GM19099 (cell line): Measurements from ENCODE around the gene ALAS1.

ENCODE experiments used
- POLR2A ChIP-seq: IDR thresholded peaks from 3 replicates; pipeline ENCODE4 v1.6.1; 2011; ENCODE audit warnings: low read depth; ENCODE audit not compliant: insufficient read length; ENCODE audit errors: extremely low read depth

The ALAS1 gene

GRCh38 chr3:52205727-52206372 lies 7.9 kb downstream of the ALAS1 start:
- no peak for TF ChIP-seq POLR2A

GRCh38 chr3:52208556-52208955 lies 10.6 kb downstream of the ALAS1 start:
- TF ChIP-seq POLR2A = no peak

- TF ChIP-seq POLR2A = no peak
These were observed 12.1 kb downstream of the ALAS1 start for GRCh38 chr3:52210037-52210436.

GRCh38 chr3:52210550-52211046 lies 12.6 kb downstream of the ALAS1 start:
- TF ChIP-seq POLR2A = no peak

GRCh38 chr3:52211268-52211891 lies 13.4 kb downstream of the ALAS1 start:
- TF ChIP-seq POLR2A = no peak

- no peak for TF ChIP-seq POLR2A
These were observed 15.0 kb downstream of the ALAS1 start for GRCh38 chr3:52213005-52213404.

GRCh38 chr3:52213901-52214300 lies 15.9 kb downstream of the ALAS1 start:
- no peak for TF ChIP-seq POLR2A

GRCh38 chr3:52215351-52215750 lies 17.4 kb downstream of the ALAS1 start:
- TF ChIP-seq POLR2A = no peak

- no peak for TF ChIP-seq POLR2A
These were observed 18.8 kb downstream of the ALAS1 start for GRCh38 chr3:52216585-52217408.

- TF ChIP-seq POLR2A = no peak
These were observed 19.4 kb downstream of the ALAS1 start for GRCh38 chr3:52217409-52217805.

- no peak for TF ChIP-seq POLR2A
These were observed 20.1 kb downstream of the ALAS1 start for GRCh38 chr3:52218026-52218425.

GRCh38 chr3:52218454-52218853 lies 20.5 kb downstream of the ALAS1 start:
- no peak for TF ChIP-seq POLR2A

GRCh38 chr3:52218937-52219650 lies 21.1 kb downstream of the ALAS1 start:
- TF ChIP-seq POLR2A = no peak

- TF ChIP-seq POLR2A = no peak
These were observed 22.5 kb downstream of the ALAS1 start for GRCh38 chr3:52220380-52221026.
